Measurements from ENCODE around the gene HSF5.

DNA sequence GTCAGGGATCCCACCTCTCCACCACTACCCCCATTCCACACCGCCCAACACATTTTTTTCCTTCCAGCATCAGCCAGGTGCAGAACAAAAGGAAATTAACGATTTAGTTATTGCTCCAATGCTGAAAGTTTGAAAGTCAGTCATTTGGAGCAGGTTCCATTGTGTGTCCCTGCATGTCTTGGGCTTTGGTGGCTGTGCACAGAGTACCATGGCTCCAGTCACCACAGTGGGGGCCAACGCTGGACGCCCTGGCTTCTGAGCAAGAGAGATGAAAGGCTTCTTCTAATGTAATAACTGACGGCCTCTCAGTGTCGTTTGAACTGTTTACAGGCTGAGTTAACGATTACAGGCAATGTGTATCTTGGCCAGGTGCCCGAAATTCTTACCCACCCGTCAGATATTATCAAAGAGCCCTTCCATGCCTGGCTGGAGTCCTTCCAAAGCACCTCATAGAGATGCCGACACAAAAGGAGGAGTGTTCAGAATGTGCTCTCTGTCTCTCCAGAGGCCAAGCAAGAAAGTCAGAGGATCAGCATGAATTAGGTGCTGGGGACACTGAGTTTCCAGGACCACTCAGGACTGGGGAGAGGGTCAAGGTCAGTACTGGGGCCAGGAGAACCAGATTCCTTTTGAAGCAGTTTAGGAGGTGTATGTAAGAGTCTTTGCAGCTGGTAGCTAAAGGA lies 96.8 kb downstream of the HSF5 start:
- TF ChIP-seq, protein P1, sequence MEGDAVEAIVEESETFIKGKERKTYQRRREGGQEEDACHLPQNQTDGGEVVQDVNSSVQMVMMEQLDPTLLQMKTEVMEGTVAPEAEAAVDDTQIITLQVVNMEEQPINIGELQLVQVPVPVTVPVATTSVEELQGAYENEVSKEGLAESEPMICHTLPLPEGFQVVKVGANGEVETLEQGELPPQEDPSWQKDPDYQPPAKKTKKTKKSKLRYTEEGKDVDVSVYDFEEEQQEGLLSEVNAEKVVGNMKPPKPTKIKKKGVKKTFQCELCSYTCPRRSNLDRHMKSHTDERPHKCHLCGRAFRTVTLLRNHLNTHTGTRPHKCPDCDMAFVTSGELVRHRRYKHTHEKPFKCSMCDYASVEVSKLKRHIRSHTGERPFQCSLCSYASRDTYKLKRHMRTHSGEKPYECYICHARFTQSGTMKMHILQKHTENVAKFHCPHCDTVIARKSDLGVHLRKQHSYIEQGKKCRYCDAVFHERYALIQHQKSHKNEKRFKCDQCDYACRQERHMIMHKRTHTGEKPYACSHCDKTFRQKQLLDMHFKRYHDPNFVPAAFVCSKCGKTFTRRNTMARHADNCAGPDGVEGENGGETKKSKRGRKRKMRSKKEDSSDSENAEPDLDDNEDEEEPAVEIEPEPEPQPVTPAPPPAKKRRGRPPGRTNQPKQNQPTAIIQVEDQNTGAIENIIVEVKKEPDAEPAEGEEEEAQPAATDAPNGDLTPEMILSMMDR (IDR thresholded peaks at IDR 0.05 in 4 of 5, conservative IDR thresholded peaks at IDR 0.05 in 1 of 5): no peak
- no peak for TF ChIP-seq POLR2A (IDR thresholded peaks at IDR 0.05)
